ENCODE data around the gene LRP1-AS.

LRP1-AS gene

GRCh38 chr12:57158665-57159064 lies 11.2 kb upstream of the LRP1-AS start:
- no peak for DNase-seq

- no peak for DNase-seq
Measured at GRCh38 chr12:57158186-57158585, 10.8 kb upstream of the LRP1-AS start.

GRCh38 chr12:57157588-57158173 lies 10.3 kb upstream of the LRP1-AS start:
- DNase-seq, result no peak

- no peak for DNase-seq
Measured at GRCh38 chr12:57156701-57157403, 9.4 kb upstream of the LRP1-AS start.

GRCh38 chr12:57154804-57155434 lies 7.5 kb upstream of the LRP1-AS start:
- no peak for DNase-seq

- no peak for DNase-seq
Measured at GRCh38 chr12:57154076-57154475, 6.7 kb upstream of the LRP1-AS start.

- DNase-seq, result no peak
Measured at GRCh38 chr12:57153415-57153997, 6.1 kb upstream of the LRP1-AS start.

- DNase-seq, result no peak
Measured at GRCh38 chr12:57152639-57153038, 5.2 kb upstream of the LRP1-AS start.

GRCh38 chr12:57151741-57152630 lies 4.6 kb upstream of the LRP1-AS start:
- DNase-seq, result no peak

GRCh38 chr12:57150400-57151000 lies 3.1 kb upstream of the LRP1-AS start:
- DNase-seq, result no peak

- DNase-seq, result no peak
Measured at GRCh38 chr12:57149245-57149900, 2.0 kb upstream of the LRP1-AS start.

GRCh38 chr12:57148469-57149244 lies 1.2 kb upstream of the LRP1-AS start:
- no peak for DNase-seq

- no peak for DNase-seq
Measured at GRCh38 chr12:57146092-57146491, 1.3 kb downstream of the LRP1-AS start.

- no peak for DNase-seq
Measured at GRCh38 chr12:57145460-57146059, 1.9 kb downstream of the LRP1-AS start.

- no peak for DNase-seq
Measured at GRCh38 chr12:57143454-57143853, 4.0 kb downstream of the LRP1-AS start.

- DNase-seq, result no peak
Measured at GRCh38 chr12:57142727-57143126, 4.7 kb downstream of the LRP1-AS start.

GRCh38 chr12:57142121-57142520 lies 5.3 kb downstream of the LRP1-AS start:
- DNase-seq, result no peak

- DNase-seq, result no peak
Measured at GRCh38 chr12:57141249-57141648, 6.2 kb downstream of the LRP1-AS start.

GRCh38 chr12:57139796-57140649 lies 7.4 kb downstream of the LRP1-AS start:
- no peak for DNase-seq
